HG03558 (cell line): Measurements from ENCODE around the gene STOX2.
"Not testable (repeated sequence)": the region's sequence is repeated elsewhere in the genome, so short reads cannot be mapped to it uniquely, and the experiment has no call there.

Source experiments
- ATAC-seq: cut with Tn5 transposase; IDR thresholded peaks from one replicate; pipeline ENCODE4 v1.9.1; 2021; ENCODE audit warnings: moderate number of reproducible peaks; ENCODE audit not compliant: unreplicated experiment; ENCODE audit errors: extremely low read depth

STOX2 gene

GRCh38 chr4:183935355-183936005 is 30.4 kb downstream of the STOX2 start:
- ATAC-seq, result no peak

GRCh38 chr4:183936047-183936446 is 30.9 kb downstream of the STOX2 start:
- no peak for ATAC-seq

- no peak for ATAC-seq
Measured at GRCh38 chr4:183936574-183937345, 31.7 kb downstream of the STOX2 start.

GRCh38 chr4:183940864-183941263 is 35.8 kb downstream of the STOX2 start:
- ATAC-seq, result no peak

- ATAC-seq, result no peak
Measured at GRCh38 chr4:183941964-183942363, 36.9 kb downstream of the STOX2 start.

- no peak for ATAC-seq
Measured at GRCh38 chr4:183945741-183946140, 40.6 kb downstream of the STOX2 start.

GRCh38 chr4:183950536-183950935 is 45.4 kb downstream of the STOX2 start:
- ATAC-seq, result no peak

GRCh38 chr4:183952652-183953051 is 47.5 kb downstream of the STOX2 start:
- ATAC-seq, result not testable (repeated sequence)

GRCh38 chr4:183959319-183960045 is 54.4 kb downstream of the STOX2 start:
- ATAC-seq, result no peak

- no peak for ATAC-seq
Measured at GRCh38 chr4:183960046-183960420, 54.9 kb downstream of the STOX2 start.

GRCh38 chr4:183960962-183961541 is 55.9 kb downstream of the STOX2 start:
- ATAC-seq, result no peak

- ATAC-seq, result no peak
Measured at GRCh38 chr4:183961795-183962194, 56.7 kb downstream of the STOX2 start.

GRCh38 chr4:183962419-183962818 is 57.3 kb downstream of the STOX2 start:
- ATAC-seq, result no peak

GRCh38 chr4:183966371-183966770 is 61.3 kb downstream of the STOX2 start:
- ATAC-seq, result no peak

- no peak for ATAC-seq
Measured at GRCh38 chr4:183967266-183967665, 62.2 kb downstream of the STOX2 start.

- ATAC-seq, result no peak
Measured at GRCh38 chr4:183968502-183968901, 63.4 kb downstream of the STOX2 start.

- no peak for ATAC-seq
Measured at GRCh38 chr4:183968931-183969330, 63.8 kb downstream of the STOX2 start.

GRCh38 chr4:183969596-183969995 is 64.5 kb downstream of the STOX2 start:
- ATAC-seq, result no peak

- ATAC-seq, result no peak
Measured at GRCh38 chr4:183971929-183972490, 66.9 kb downstream of the STOX2 start.

GRCh38 chr4:183977707-183978106 is 72.6 kb downstream of the STOX2 start:
- ATAC-seq, result no peak

- ATAC-seq, result no peak
Measured at GRCh38 chr4:183984566-183984965, 79.5 kb downstream of the STOX2 start.
